ENCODE results near the gene POLN.

POLN gene

GRCh38 chr4:2262145-2262943 lies 20.4 kb upstream of the POLN start:
- in situ Hi-C loops (cut with MboI; ENCODE audit: low sequenced_read_pairs, unreplicated experiment) = no loop called here
- TF ChIP-seq CTCF (IDR thresholded peaks at IDR 0.05; ENCODE audit: borderline replicate concordance, control extremely low read depth, extremely low read depth, insufficient read depth, missing control alignments) = no peak
- DNase-seq (ENCODE audit: low spot score) = peak; percentile 97

- no peak for TF ChIP-seq CTCF (IDR thresholded peaks at IDR 0.05; ENCODE audit: borderline replicate concordance, control extremely low read depth, extremely low read depth, insufficient read depth, missing control alignments)
- no peak for DNase-seq (ENCODE audit: low spot score)
- in situ Hi-C loops (cut with MboI; ENCODE audit: low sequenced_read_pairs, unreplicated experiment) = no loop called here
These were observed 19.9 kb upstream of the POLN start, which contains the start of gene MXD4 for GRCh38 chr4:2261853-2262144. Gene MXD4 (minus strand): TSS chr4:2262109. CDS start chr4:2261980, 129 bp downstream.

- no peak for TF ChIP-seq CTCF (IDR thresholded peaks at IDR 0.05; ENCODE audit: borderline replicate concordance, control extremely low read depth, extremely low read depth, insufficient read depth, missing control alignments)
- DNase-seq (ENCODE audit: low spot score) = peak; percentile 83
- in situ Hi-C loops (cut with MboI; ENCODE audit: low sequenced_read_pairs, unreplicated experiment) = no loop called here
These were observed 19.4 kb upstream of the POLN start for GRCh38 chr4:2261110-2261852.

GRCh38 chr4:2260344-2261109 lies 18.6 kb upstream of the POLN start:
- TF ChIP-seq CTCF (IDR thresholded peaks at IDR 0.05; ENCODE audit: borderline replicate concordance, control extremely low read depth, extremely low read depth, insufficient read depth, missing control alignments) = no peak
- in situ Hi-C loops (cut with MboI; ENCODE audit: low sequenced_read_pairs, unreplicated experiment) = no loop called here
- no peak for DNase-seq (ENCODE audit: low spot score)

- TF ChIP-seq CTCF (IDR thresholded peaks at IDR 0.05; ENCODE audit: borderline replicate concordance, control extremely low read depth, extremely low read depth, insufficient read depth, missing control alignments) = no peak
- in situ Hi-C loops (cut with MboI; ENCODE audit: low sequenced_read_pairs, unreplicated experiment) = no loop called here
- DNase-seq (ENCODE audit: low spot score) = no peak
These were observed 17.8 kb upstream of the POLN start for GRCh38 chr4:2259541-2260343.

Measured in GM13976 (cell line).